GM23338 (cell line): Measurements from ENCODE around the gene RPL3. TPM values are rescaled to one million over a fixed set of nuclear protein-coding genes. Genes with fewer than 3 reads are reported as not detected.

Experiments used
- ATAC-seq: fragments of 200-7000 bp; cut with Tn5 transposase; 3 replicates; pipeline ENCODE4 v1.9.1; 2020
- DNase-seq: peaks from one replicate; pipeline ENCODE4 v3.0.0-alpha.2; 2015; ENCODE audit warnings: low spot score
- H2AFZ ChIP-seq: fragments of 200-600 bp; sonication (generic); 2 replicates; pipeline ENCODE4 v1.8.0; 2016; ENCODE audit warnings: antibody characterized with exemption, mild to moderate bottlenecking, moderate library complexity
- H3F3A ChIP-seq: fragments of 200-600 bp; sonication (generic); replicated peaks from 2 replicates; pipeline ENCODE4 v1.8.0; 2017; ENCODE audit warnings: antibody characterized with exemption, mixed run types, low read depth
- H3K27ac ChIP-seq: fragments of 200-600 bp; sonication (generic); 2 replicates; pipeline ENCODE4 v1.6.1; 2016; ENCODE audit warnings: low read depth
- H3K27me3 ChIP-seq: fragments of 200-600 bp; sonication (generic); 2 replicates; pipeline ENCODE4 v1.8.0; 2016; ENCODE audit warnings: mild to moderate bottlenecking, mixed run types, moderate library complexity; ENCODE audit not compliant: insufficient read depth
- H3K36me3 ChIP-seq: fragments of 200-600 bp; sonication (generic); 2 replicates; pipeline ENCODE4 v1.8.0; 2016; ENCODE audit warnings: mild to moderate bottlenecking; ENCODE audit not compliant: insufficient read depth
- H3K4me1 ChIP-seq: fragments of 200-600 bp; sonication (generic); 2 replicates; pipeline ENCODE4 v1.8.0; 2016; ENCODE audit warnings: mild to moderate bottlenecking, moderate library complexity; ENCODE audit not compliant: insufficient read depth
- H3K4me2 ChIP-seq: fragments of 200-600 bp; sonication (generic); 2 replicates; pipeline ENCODE4 v1.7.1; 2017; ENCODE audit warnings: mixed run types
- H3K4me3 ChIP-seq: fragments of 200-600 bp; sonication (generic); 2 replicates; pipeline ENCODE4 v1.6.1; 2016; ENCODE audit warnings: mixed run types
- H3K79me2 ChIP-seq: fragments of 200-600 bp; sonication (generic); replicated peaks from 2 replicates; pipeline ENCODE4 v1.8.0; 2017; ENCODE audit warnings: mild to moderate bottlenecking; ENCODE audit not compliant: insufficient read depth
- H3K9me2 ChIP-seq: fragments of 200-600 bp; sonication (generic); 2 replicates; pipeline ENCODE4 v1.8.0; 2017; ENCODE audit not compliant: insufficient read depth
- H4K20me1 ChIP-seq: fragments of 200-600 bp; sonication (generic); replicated peaks from 2 replicates; pipeline ENCODE4 v1.8.0; 2017; ENCODE audit warnings: mild to moderate bottlenecking; ENCODE audit not compliant: insufficient read depth
- H3K27ac Mint-ChIP-seq: 2 replicates; pipeline ENCODE4 v1.8.0; 2020; ENCODE audit warnings: inconsistent platforms, mild to moderate bottlenecking, moderate library complexity, mixed read lengths
- H3K27me3 Mint-ChIP-seq: 3 replicates; pipeline ENCODE4 v1.8.0; 2022; ENCODE audit warnings: low read depth, mild to moderate bottlenecking, moderate library complexity, mixed read lengths, inconsistent platforms; ENCODE audit not compliant: insufficient read depth, poor library complexity
- H3K36me3 Mint-ChIP-seq: 3 replicates; pipeline ENCODE4 v1.8.0; 2021; ENCODE audit warnings: low read depth, mild to moderate bottlenecking, inconsistent platforms, moderate library complexity, mixed read lengths
- H3K4me1 Mint-ChIP-seq: 3 replicates; pipeline ENCODE4 v1.8.0; 2020; ENCODE audit warnings: mild to moderate bottlenecking, inconsistent platforms, mixed read lengths
- H3K4me3 Mint-ChIP-seq: 3 replicates; pipeline ENCODE4 v1.8.0; 2021; ENCODE audit warnings: moderate library complexity, mild to moderate bottlenecking, inconsistent platforms, mixed read lengths
- H3K9me3 Mint-ChIP-seq: 3 replicates; pipeline ENCODE4 v1.8.0; 2020; ENCODE audit warnings: moderate library complexity, mild to moderate bottlenecking, inconsistent platforms, mixed read lengths
- ZNF114 ChIP-seq: fragments of 250-450 bp; sonication (Bioruptor Pico); IDR thresholded peaks from 2 replicates; pipeline ENCODE4 v1.5.0; 2020; ENCODE audit warnings: mild to moderate bottlenecking, moderate library complexity
- polyA plus RNA-seq: library from polyadenylated mRNA; unstranded; fragments of >200 nt; fragmentation: Nextera tagmentation; extraction: Ambion mirVana; gene quantifications from 2 replicates; pipeline ENCODE4 v1.2.1, GENCODE V29; 2016
- total RNA-seq: library from RNA; depleted of rRNA; stranded (reverse); fragments of >200 nt; shearing (Covaris generic); gene quantifications from 2 replicates; pipeline ENCODE4 v1.2.3, GENCODE V29; 2014
- TF ChIP-seq, protein P1 (sequence below): IDR thresholded peaks from one replicate; pipeline ENCODE4 v1.6.1; 2018; ENCODE audit warnings: antibody characterized with exemption; ENCODE audit not compliant: unreplicated experiment
- TF ChIP-seq, protein P2 (sequence below), 2 experiments: fragments of 200-600 bp in 1 of 2; sonication (generic) in 1 of 2; conservative IDR thresholded peaks; 2 replicates each; pipeline versions ENCODE4 v1.5.1 to v1.6.1; 2016 to 2017; ENCODE audit warnings: antibody characterized with exemption in 2 of 2, low read depth in 2 of 2, mild to moderate bottlenecking in 2 of 2, moderate library complexity in 1 of 2
- TF ChIP-seq, protein P3 (sequence below): fragments of 250-450 bp; sonication (Bioruptor Pico); IDR thresholded peaks from 2 replicates; pipeline ENCODE4 v1.5.0; 2020; ENCODE audit warnings: mild to moderate bottlenecking, moderate library complexity
- TF ChIP-seq, protein P4 (sequence below): IDR thresholded peaks from 2 replicates; pipeline ENCODE4 v1.6.1; 2016; ENCODE audit warnings: antibody characterized with exemption

Gene RPL3
- total and polyA plus RNA-seq, 2 experiments from 2014 or later: 1,983 to 3,244 TPM

DNA sequence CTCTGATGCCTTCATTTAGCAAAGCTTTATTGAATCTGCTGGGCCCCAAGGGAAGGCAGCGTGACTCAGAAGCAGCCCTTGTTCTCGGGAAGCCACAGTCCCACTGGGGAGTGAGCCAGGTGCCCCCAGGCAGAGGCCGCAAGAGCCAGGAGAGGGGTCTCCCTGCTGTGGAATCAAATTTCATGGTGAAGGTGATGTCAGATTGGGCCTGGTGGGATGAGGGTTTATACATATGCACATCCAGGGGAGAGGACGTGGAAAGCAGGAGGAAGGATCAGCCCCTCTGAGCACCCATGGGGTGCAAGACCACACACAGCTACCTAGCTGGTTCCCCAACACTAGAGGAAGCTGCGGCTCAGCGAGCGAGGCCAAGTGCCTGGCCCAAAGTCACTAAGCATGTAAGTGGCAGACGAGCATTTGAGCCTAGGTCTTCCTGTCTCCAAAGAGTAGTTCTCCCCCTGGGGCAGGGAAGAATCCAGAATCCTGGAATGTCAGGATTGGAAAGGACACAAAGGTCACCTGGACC is 32.3 kb upstream of the RPL3 start:
- Mint-ChIP-seq H3K27me3 (peaks cover 15% of the 10 kb centered on the region), H3K27ac (peak overlapping the region; percentile 63), H3K36me3 (no peaks in the 10 kb centered on the region), H3K4me3 (peak overlapping the region; percentile 52; the same call in 2 of the 3 replicates), H3K9me3 (no peaks in the 10 kb centered on the region), H3K4me1 (peaks cover 25% of the 10 kb centered on the region)
- 0 out of 2 replicates have a peak overlapping the region, but pooled peaks have one; percentile 42 for H3K27ac ChIP-seq
- peaks cover 17% of the 10 kb centered on the region for H3K4me1 ChIP-seq
- no peaks in the 10 kb centered on the region for H3K36me3 ChIP-seq
- peak overlapping the region; percentile 79; the same call in 1 of the 2 replicates for H3K4me3 ChIP-seq
- ATAC-seq (peak; percentile 47), DNase-seq (peak; percentile 64)
- peak overlapping the region; percentile 87 for H3K4me2 ChIP-seq
- no peak overlapping the region for H2AFZ ChIP-seq
- TF ChIP-seq, protein P1, sequence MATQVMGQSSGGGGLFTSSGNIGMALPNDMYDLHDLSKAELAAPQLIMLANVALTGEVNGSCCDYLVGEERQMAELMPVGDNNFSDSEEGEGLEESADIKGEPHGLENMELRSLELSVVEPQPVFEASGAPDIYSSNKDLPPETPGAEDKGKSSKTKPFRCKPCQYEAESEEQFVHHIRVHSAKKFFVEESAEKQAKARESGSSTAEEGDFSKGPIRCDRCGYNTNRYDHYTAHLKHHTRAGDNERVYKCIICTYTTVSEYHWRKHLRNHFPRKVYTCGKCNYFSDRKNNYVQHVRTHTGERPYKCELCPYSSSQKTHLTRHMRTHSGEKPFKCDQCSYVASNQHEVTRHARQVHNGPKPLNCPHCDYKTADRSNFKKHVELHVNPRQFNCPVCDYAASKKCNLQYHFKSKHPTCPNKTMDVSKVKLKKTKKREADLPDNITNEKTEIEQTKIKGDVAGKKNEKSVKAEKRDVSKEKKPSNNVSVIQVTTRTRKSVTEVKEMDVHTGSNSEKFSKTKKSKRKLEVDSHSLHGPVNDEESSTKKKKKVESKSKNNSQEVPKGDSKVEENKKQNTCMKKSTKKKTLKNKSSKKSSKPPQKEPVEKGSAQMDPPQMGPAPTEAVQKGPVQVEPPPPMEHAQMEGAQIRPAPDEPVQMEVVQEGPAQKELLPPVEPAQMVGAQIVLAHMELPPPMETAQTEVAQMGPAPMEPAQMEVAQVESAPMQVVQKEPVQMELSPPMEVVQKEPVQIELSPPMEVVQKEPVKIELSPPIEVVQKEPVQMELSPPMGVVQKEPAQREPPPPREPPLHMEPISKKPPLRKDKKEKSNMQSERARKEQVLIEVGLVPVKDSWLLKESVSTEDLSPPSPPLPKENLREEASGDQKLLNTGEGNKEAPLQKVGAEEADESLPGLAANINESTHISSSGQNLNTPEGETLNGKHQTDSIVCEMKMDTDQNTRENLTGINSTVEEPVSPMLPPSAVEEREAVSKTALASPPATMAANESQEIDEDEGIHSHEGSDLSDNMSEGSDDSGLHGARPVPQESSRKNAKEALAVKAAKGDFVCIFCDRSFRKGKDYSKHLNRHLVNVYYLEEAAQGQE: no peak
- TF ChIP-seq, protein P2, sequence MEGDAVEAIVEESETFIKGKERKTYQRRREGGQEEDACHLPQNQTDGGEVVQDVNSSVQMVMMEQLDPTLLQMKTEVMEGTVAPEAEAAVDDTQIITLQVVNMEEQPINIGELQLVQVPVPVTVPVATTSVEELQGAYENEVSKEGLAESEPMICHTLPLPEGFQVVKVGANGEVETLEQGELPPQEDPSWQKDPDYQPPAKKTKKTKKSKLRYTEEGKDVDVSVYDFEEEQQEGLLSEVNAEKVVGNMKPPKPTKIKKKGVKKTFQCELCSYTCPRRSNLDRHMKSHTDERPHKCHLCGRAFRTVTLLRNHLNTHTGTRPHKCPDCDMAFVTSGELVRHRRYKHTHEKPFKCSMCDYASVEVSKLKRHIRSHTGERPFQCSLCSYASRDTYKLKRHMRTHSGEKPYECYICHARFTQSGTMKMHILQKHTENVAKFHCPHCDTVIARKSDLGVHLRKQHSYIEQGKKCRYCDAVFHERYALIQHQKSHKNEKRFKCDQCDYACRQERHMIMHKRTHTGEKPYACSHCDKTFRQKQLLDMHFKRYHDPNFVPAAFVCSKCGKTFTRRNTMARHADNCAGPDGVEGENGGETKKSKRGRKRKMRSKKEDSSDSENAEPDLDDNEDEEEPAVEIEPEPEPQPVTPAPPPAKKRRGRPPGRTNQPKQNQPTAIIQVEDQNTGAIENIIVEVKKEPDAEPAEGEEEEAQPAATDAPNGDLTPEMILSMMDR (conservative IDR thresholded peaks at IDR 0.05; ENCODE audit: low read depth in 2 of 2): 0 out of 4 replicates have a peak, but pooled peaks of 1 of the 2 experiments have one; percentile 21
- peaks cover 5% of the 10 kb centered on the region; the same call in 1 of the 2 replicates for H3F3A ChIP-seq
- H3K9me2 ChIP-seq: no peaks in the 10 kb centered on the region
- peaks cover 12% of the 10 kb centered on the region for H3K79me2 ChIP-seq
- peaks cover 5% of the 10 kb centered on the region for H3K27me3 ChIP-seq
- H4K20me1 ChIP-seq: no peaks in the 10 kb centered on the region; the same call in 1 of the 2 replicates

DNA sequence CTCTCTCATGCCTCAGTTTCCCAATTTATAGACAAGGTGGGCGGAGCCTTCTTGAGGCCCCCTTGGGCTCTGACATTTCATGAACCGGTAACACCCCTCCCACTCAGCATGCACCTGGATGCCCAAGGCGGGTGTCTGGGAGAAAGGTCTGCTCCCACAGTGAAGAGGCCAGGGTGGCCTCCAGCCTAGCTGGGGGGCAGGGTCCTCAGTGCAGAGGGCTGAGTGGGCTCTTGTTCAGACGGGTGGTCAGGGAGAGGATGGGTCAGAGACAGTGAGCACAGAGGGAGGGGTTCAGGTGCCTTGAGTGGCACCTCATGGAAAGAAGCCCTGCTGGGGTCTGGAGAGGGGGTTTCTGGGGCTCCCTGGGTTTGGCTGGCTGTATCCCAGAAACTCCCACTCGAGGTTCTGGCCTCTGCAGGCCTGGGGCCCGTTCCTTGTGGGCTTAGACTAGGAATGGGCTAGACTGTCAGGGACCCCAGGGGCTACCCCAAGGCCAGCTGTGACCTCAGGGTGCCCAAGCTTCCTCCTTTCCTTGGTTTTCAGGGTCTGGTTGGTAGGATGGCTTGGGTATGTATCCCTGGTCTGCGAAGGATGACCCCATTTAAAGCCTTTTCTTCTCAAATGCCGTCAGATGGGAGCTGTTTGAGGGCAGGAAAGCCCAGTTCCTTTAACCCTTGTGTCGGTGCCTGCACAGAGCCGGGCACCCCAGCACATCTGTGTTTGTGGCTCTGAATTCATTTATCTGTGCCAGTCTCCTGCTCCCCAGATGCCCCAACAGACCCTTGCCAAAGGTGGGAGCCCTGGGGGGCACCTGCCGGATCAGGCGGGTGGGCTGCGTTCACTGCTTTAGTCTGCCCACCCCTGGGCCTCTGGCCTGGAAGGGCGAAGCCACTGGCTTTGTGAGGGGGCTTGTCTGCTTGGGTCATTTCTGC is 31.6 kb upstream of the RPL3 start:
- peak overlapping the region; percentile 82 for H3K4me3 Mint-ChIP-seq
- no peak for DNase-seq
- no peak overlapping the region for H2AFZ ChIP-seq
- TF ChIP-seq ZNF114: no peak
- TF ChIP-seq, protein P3, sequence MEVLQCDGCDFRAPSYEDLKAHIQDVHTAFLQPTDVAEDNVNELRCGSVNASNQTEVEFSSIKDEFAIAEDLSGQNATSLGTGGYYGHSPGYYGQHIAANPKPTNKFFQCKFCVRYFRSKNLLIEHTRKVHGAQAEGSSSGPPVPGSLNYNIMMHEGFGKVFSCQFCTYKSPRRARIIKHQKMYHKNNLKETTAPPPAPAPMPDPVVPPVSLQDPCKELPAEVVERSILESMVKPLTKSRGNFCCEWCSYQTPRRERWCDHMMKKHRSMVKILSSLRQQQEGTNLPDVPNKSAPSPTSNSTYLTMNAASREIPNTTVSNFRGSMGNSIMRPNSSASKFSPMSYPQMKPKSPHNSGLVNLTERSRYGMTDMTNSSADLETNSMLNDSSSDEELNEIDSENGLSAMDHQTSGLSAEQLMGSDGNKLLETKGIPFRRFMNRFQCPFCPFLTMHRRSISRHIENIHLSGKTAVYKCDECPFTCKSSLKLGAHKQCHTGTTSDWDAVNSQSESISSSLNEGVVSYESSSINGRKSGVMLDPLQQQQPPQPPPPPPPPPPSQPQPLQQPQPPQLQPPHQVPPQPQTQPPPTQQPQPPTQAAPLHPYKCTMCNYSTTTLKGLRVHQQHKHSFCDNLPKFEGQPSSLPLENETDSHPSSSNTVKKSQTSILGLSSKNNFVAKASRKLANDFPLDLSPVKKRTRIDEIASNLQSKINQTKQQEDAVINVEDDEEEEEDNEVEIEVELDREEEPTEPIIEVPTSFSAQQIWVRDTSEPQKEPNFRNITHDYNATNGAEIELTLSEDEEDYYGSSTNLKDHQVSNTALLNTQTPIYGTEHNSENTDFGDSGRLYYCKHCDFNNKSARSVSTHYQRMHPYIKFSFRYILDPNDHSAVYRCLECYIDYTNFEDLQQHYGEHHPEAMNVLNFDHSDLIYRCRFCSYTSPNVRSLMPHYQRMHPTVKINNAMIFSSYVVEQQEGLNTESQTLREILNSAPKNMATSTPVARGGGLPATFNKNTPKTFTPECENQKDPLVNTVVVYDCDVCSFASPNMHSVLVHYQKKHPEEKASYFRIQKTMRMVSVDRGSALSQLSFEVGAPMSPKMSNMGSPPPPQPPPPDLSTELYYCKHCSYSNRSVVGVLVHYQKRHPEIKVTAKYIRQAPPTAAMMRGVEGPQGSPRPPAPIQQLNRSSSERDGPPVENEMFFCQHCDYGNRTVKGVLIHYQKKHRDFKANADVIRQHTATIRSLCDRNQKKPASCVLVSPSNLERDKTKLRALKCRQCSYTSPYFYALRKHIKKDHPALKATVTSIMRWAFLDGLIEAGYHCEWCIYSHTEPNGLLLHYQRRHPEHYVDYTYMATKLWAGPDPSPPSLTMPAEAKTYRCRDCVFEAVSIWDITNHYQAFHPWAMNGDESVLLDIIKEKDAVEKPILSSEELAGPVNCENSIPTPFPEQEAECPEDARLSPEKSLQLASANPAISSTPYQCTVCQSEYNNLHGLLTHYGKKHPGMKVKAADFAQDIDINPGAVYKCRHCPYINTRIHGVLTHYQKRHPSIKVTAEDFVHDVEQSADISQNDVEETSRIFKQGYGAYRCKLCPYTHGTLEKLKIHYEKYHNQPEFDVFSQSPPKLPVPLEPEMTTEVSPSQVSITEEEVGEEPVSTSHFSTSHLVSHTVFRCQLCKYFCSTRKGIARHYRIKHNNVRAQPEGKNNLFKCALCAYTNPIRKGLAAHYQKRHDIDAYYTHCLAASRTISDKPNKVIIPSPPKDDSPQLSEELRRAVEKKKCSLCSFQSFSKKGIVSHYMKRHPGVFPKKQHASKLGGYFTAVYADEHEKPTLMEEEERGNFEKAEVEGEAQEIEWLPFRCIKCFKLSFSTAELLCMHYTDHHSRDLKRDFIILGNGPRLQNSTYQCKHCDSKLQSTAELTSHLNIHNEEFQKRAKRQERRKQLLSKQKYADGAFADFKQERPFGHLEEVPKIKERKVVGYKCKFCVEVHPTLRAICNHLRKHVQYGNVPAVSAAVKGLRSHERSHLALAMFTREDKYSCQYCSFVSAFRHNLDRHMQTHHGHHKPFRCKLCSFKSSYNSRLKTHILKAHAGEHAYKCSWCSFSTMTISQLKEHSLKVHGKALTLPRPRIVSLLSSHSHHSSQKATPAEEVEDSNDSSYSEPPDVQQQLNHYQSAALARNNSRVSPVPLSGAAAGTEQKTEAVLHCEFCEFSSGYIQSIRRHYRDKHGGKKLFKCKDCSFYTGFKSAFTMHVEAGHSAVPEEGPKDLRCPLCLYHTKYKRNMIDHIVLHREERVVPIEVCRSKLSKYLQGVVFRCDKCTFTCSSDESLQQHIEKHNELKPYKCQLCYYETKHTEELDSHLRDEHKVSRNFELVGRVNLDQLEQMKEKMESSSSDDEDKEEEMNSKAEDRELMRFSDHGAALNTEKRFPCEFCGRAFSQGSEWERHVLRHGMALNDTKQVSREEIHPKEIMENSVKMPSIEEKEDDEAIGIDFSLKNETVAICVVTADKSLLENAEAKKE (CRISPR knock-in tag): no peak
- TF ChIP-seq, protein P4, sequence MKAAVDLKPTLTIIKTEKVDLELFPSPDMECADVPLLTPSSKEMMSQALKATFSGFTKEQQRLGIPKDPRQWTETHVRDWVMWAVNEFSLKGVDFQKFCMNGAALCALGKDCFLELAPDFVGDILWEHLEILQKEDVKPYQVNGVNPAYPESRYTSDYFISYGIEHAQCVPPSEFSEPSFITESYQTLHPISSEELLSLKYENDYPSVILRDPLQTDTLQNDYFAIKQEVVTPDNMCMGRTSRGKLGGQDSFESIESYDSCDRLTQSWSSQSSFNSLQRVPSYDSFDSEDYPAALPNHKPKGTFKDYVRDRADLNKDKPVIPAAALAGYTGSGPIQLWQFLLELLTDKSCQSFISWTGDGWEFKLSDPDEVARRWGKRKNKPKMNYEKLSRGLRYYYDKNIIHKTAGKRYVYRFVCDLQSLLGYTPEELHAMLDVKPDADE: no peak

More for the DNA sequence above, 31.6 kb upstream of the RPL3 start:
- Histone ChIP-seq H3K4me1 (peaks cover 17% of the 10 kb centered on the region), H4K20me1 (no peaks in the 10 kb centered on the region; the same call in 1 of the 2 replicates), H3K27me3 (peaks cover 5% of the 10 kb centered on the region), H3K36me3 (no peaks in the 10 kb centered on the region), H3F3A (peaks cover 5% of the 10 kb centered on the region; the same call in 1 of the 2 replicates), H3K4me3 (peak overlapping the region; percentile 79), H3K4me2 (peak overlapping the region; percentile 87), H3K27ac (0 out of 2 replicates have a peak overlapping the region, but pooled peaks have one; percentile 42), H3K79me2 (peaks cover 12% of the 10 kb centered on the region), H3K9me2 (no peaks in the 10 kb centered on the region)
- Mint-ChIP-seq H3K4me1 (peaks cover 25% of the 10 kb centered on the region), H3K9me3 (no peaks in the 10 kb centered on the region), H3K27ac (no peak overlapping the region), H3K27me3 (peaks cover 12% of the 10 kb centered on the region), H3K36me3 (no peaks in the 10 kb centered on the region)
- ATAC-seq: no peak; the same call in 2 of the 3 replicates
